ENCODE results near the gene TMEM132C. TPM values are rescaled to one million over a fixed set of nuclear protein-coding genes. Genes with fewer than 3 reads are reported as not detected.

Gene TMEM132C
- total and polyA plus RNA-seq, 4 experiments from 2014 or later, result not detected

GRCh38 chr12:128657378-128657777, 390.4 kb downstream of the TMEM132C start:
- H3K27ac ChIP-seq (ENCODE audit: low read depth, low read length), result no peak overlapping the region
- H3K27me3 ChIP-seq (ENCODE audit: insufficient read depth, low read length), result no peaks in the 10 kb centered on the region
- no peaks in the 10 kb centered on the region for H3K9me3 ChIP-seq (ENCODE audit: control insufficient read depth in 1 of 2, low read length in 2 of 2)
- H3K36me3 ChIP-seq (ENCODE audit: insufficient read depth, low read length), result no peaks in the 10 kb centered on the region
- H3K9me3 Mint-ChIP-seq, result peaks cover 0 to 6% (median 0%) of the 10 kb centered on the region in 8 donors
- H3K4me1 Mint-ChIP-seq, result no peaks in the 10 kb centered on the region
- H3K27me3 Mint-ChIP-seq, result peaks cover 0 to 4% of the 10 kb centered on the region in 2 donors
- no peak overlapping the region for H3K4me3 ChIP-seq (ENCODE audit: low read length in 2 of 2)
- POLR2A ChIA-PET (ENCODE audit: partially characterized antibody), result no interaction called here
- no peaks in the 10 kb centered on the region for H3K4me1 ChIP-seq (ENCODE audit: insufficient read depth, low read length)
- intact Hi-C loops (cut with micrococcal nuclease), result no loop called here
- no peaks in the 10 kb centered on the region for H3K36me3 Mint-ChIP-seq
- no peak overlapping the region for H3K4me3 Mint-ChIP-seq
- no peak overlapping the region for H3K27ac Mint-ChIP-seq
- no peak for DNase-seq
- CTCF ChIA-PET (ENCODE audit: partially characterized antibody), result no interaction called here

- no peaks in the 10 kb centered on the region for H3K9me3 ChIP-seq (ENCODE audit: control insufficient read depth in 1 of 2, low read length in 2 of 2)
- no peak overlapping the region for H3K4me3 Mint-ChIP-seq
- POLR2A ChIA-PET (ENCODE audit: partially characterized antibody), result no interaction called here
Observed at GRCh38 chr12:128660532-128661225, 393.7 kb downstream of the TMEM132C start.

GRCh38 chr12:128661226-128661569, 394.2 kb downstream of the TMEM132C start:
- no peak for DNase-seq
- ChIA-PET POLR2A (ENCODE audit: partially characterized antibody) (no interaction called here), CTCF (ENCODE audit: partially characterized antibody) (no interaction called here)
- Mint-ChIP-seq H3K27me3 (peaks cover 0 to 4% of the 10 kb centered on the region in 2 donors), H3K4me1 (no peaks in the 10 kb centered on the region), H3K9me3 (peaks cover 0 to 11% (median 0%) of the 10 kb centered on the region in 8 donors), H3K4me3 (no peak overlapping the region), H3K36me3 (no peaks in the 10 kb centered on the region), H3K27ac (no peak overlapping the region)
- Histone ChIP-seq H3K4me1 (ENCODE audit: insufficient read depth, low read length) (no peaks in the 10 kb centered on the region), H3K4me3 (ENCODE audit: low read length in 2 of 2) (no peak overlapping the region), H3K27me3 (ENCODE audit: insufficient read depth, low read length) (no peaks in the 10 kb centered on the region), H3K27ac (ENCODE audit: low read depth, low read length) (no peak overlapping the region), H3K9me3 (ENCODE audit: control insufficient read depth in 1 of 2, low read length in 2 of 2) (peaks cover 0 to 3% of the 10 kb centered on the region in 2 donors), H3K36me3 (ENCODE audit: insufficient read depth, low read length) (no peaks in the 10 kb centered on the region)
- intact Hi-C loops (cut with micrococcal nuclease), result no loop called here

More at GRCh38 chr12:128660532-128661225, 393.7 kb downstream of the TMEM132C start:
- intact Hi-C loops (cut with micrococcal nuclease), result no loop called here
- Mint-ChIP-seq H3K27me3 (peaks cover 0 to 4% of the 10 kb centered on the region in 2 donors), H3K4me1 (no peaks in the 10 kb centered on the region), H3K27ac (no peak overlapping the region), H3K9me3 (peaks cover 0 to 11% (median 0%) of the 10 kb centered on the region in 8 donors), H3K36me3 (no peaks in the 10 kb centered on the region)
- CTCF ChIA-PET (ENCODE audit: partially characterized antibody), result no interaction called here
- H3K27ac ChIP-seq (ENCODE audit: low read depth, low read length), result no peak overlapping the region
- H3K4me1 ChIP-seq (ENCODE audit: insufficient read depth, low read length), result no peaks in the 10 kb centered on the region
- H3K27me3 ChIP-seq (ENCODE audit: insufficient read depth, low read length), result no peaks in the 10 kb centered on the region
- DNase-seq, result no peak
- H3K36me3 ChIP-seq (ENCODE audit: insufficient read depth, low read length), result no peaks in the 10 kb centered on the region
- no peak overlapping the region for H3K4me3 ChIP-seq (ENCODE audit: low read length in 2 of 2)

- no peaks in the 10 kb centered on the region for H3K4me1 ChIP-seq (ENCODE audit: insufficient read depth, low read length)
- peaks cover 0 to 11% (median 0%) of the 10 kb centered on the region in 8 donors for H3K9me3 Mint-ChIP-seq
- DNase-seq, result no peak
- H3K27ac Mint-ChIP-seq, result no peak overlapping the region
- H3K4me3 Mint-ChIP-seq, result no peak overlapping the region
- no peaks in the 10 kb centered on the region for H3K36me3 ChIP-seq (ENCODE audit: insufficient read depth, low read length)
- H3K36me3 Mint-ChIP-seq, result no peaks in the 10 kb centered on the region
- CTCF ChIA-PET (ENCODE audit: partially characterized antibody), result no interaction called here
- H3K27me3 ChIP-seq (ENCODE audit: insufficient read depth, low read length), result no peaks in the 10 kb centered on the region
- peaks cover 0 to 4% of the 10 kb centered on the region in 2 donors for H3K27me3 Mint-ChIP-seq
- no peak overlapping the region for H3K4me3 ChIP-seq (ENCODE audit: low read length in 2 of 2)
- POLR2A ChIA-PET (ENCODE audit: partially characterized antibody), result no interaction called here
- H3K4me1 Mint-ChIP-seq, result no peaks in the 10 kb centered on the region
- H3K27ac ChIP-seq (ENCODE audit: low read depth, low read length), result no peak overlapping the region
- H3K9me3 ChIP-seq (ENCODE audit: control insufficient read depth in 1 of 2, low read length in 2 of 2), result peaks cover 0 to 7% of the 10 kb centered on the region in 2 donors
- intact Hi-C loops (cut with micrococcal nuclease), result no loop called here
Observed at GRCh38 chr12:128662101-128662500, 395.1 kb downstream of the TMEM132C start.

GRCh38 chr12:128664501-128664900, 397.5 kb downstream of the TMEM132C start:
- Histone ChIP-seq H3K4me3 (ENCODE audit: low read length in 2 of 2) (no peak overlapping the region), H3K36me3 (ENCODE audit: insufficient read depth, low read length) (no peaks in the 10 kb centered on the region), H3K27ac (ENCODE audit: low read depth, low read length) (no peak overlapping the region), H3K9me3 (ENCODE audit: control insufficient read depth in 1 of 2, low read length in 2 of 2) (peaks cover 0 to 7% of the 10 kb centered on the region in 2 donors), H3K27me3 (ENCODE audit: insufficient read depth, low read length) (no peaks in the 10 kb centered on the region), H3K4me1 (ENCODE audit: insufficient read depth, low read length) (no peaks in the 10 kb centered on the region)
- DNase-seq, result no peak
- H3K27ac Mint-ChIP-seq, result no peak overlapping the region
- POLR2A ChIA-PET (ENCODE audit: partially characterized antibody), result no interaction called here
- intact Hi-C loops (cut with micrococcal nuclease), result no loop called here
- H3K9me3 Mint-ChIP-seq, result peaks cover 0 to 9% (median 0%) of the 10 kb centered on the region in 8 donors
- H3K4me1 Mint-ChIP-seq, result no peaks in the 10 kb centered on the region
- H3K4me3 Mint-ChIP-seq, result no peak overlapping the region
- no peaks in the 10 kb centered on the region for H3K36me3 Mint-ChIP-seq
- H3K27me3 Mint-ChIP-seq, result peaks cover 0 to 2% of the 10 kb centered on the region in 2 donors
- CTCF ChIA-PET (ENCODE audit: partially characterized antibody), result no interaction called here

GRCh38 chr12:128667193-128667592, 400.2 kb downstream of the TMEM132C start:
- intact Hi-C loops (cut with micrococcal nuclease), result no loop called here
- no peaks in the 10 kb centered on the region for H3K27me3 ChIP-seq (ENCODE audit: insufficient read depth, low read length)

GRCh38 chr12:128671528-128672042, 404.6 kb downstream of the TMEM132C start:
- Histone ChIP-seq H3K4me1 (ENCODE audit: insufficient read depth, low read length) (no peaks in the 10 kb centered on the region), H3K36me3 (ENCODE audit: insufficient read depth, low read length) (no peaks in the 10 kb centered on the region), H3K4me3 (ENCODE audit: low read length in 2 of 2) (no peak overlapping the region), H3K9me3 (ENCODE audit: control insufficient read depth in 1 of 2, low read length in 2 of 2) (no peaks in the 10 kb centered on the region), H3K27me3 (ENCODE audit: insufficient read depth, low read length) (no peaks in the 10 kb centered on the region), H3K27ac (ENCODE audit: low read depth, low read length) (no peak overlapping the region)
- Mint-ChIP-seq H3K4me1 (peaks cover 0 to 3% (median under 1%) of the 10 kb centered on the region in 4 donors), H3K27me3 (no peaks in the 10 kb centered on the region), H3K4me3 (no peak overlapping the region), H3K9me3 (peaks cover 0 to 3% (median 0%) of the 10 kb centered on the region in 8 donors), H3K27ac (no peak overlapping the region), H3K36me3 (no peaks in the 10 kb centered on the region)
- ChIA-PET POLR2A (ENCODE audit: partially characterized antibody) (no interaction called here), CTCF (ENCODE audit: partially characterized antibody) (no interaction called here)
- DNase-seq, result no peak
- intact Hi-C loops (cut with micrococcal nuclease), result no loop called here

More at GRCh38 chr12:128667193-128667592, 400.2 kb downstream of the TMEM132C start:
- H3K36me3 Mint-ChIP-seq, result no peaks in the 10 kb centered on the region
- no peaks in the 10 kb centered on the region for H3K27me3 Mint-ChIP-seq
- no peak overlapping the region for H3K27ac Mint-ChIP-seq
- peaks cover 0 to 6% (median 1%) of the 10 kb centered on the region in 8 donors for H3K9me3 Mint-ChIP-seq
- peaks cover 0 to 7% of the 10 kb centered on the region in 2 donors for H3K9me3 ChIP-seq (ENCODE audit: control insufficient read depth in 1 of 2, low read length in 2 of 2)
- H3K4me1 ChIP-seq (ENCODE audit: insufficient read depth, low read length), result no peaks in the 10 kb centered on the region
- peaks cover 0 to 3% (median 0%) of the 10 kb centered on the region in 4 donors for H3K4me1 Mint-ChIP-seq
- ChIA-PET CTCF (ENCODE audit: partially characterized antibody) (no interaction called here), POLR2A (ENCODE audit: partially characterized antibody) (no interaction called here)
- H3K4me3 ChIP-seq (ENCODE audit: low read length in 2 of 2), result no peak overlapping the region
- no peaks in the 10 kb centered on the region for H3K36me3 ChIP-seq (ENCODE audit: insufficient read depth, low read length)
- H3K4me3 Mint-ChIP-seq, result no peak overlapping the region
- H3K27ac ChIP-seq (ENCODE audit: low read depth, low read length), result no peak overlapping the region
- no peak for DNase-seq
